WTC11 (cell line): Measurements from ENCODE around the gene PAWR. TPM values are rescaled to one million over a fixed set of nuclear protein-coding genes. Genes with fewer than 3 reads are reported as not detected.
"Not testable (repeated sequence)": the region's sequence is repeated elsewhere in the genome, so short reads cannot be mapped to it uniquely, and the experiment has no call there.

Source experiments
- ATAC-seq: fragments of 200-7000 bp; cut with Tn5 transposase; 2 replicates; pipeline ENCODE4 v1.10.0; 2021; ENCODE audit warnings: mild to moderate bottlenecking, moderate library complexity
- CTCF ChIA-PET: fragments of 300-600 bp; sonication (Branson Sonifier 250); formaldehyde crosslinking; loops from one replicate; lab custom pipeline; 2021; ENCODE audit warnings: antibody characterized with exemption; lab: Charles Lee
- POLR2A ChIA-PET: fragments of 350-600 bp; sonication (Branson Sonifier 250); formaldehyde crosslinking; loops from one replicate; lab custom pipeline; 2021; ENCODE audit warnings: antibody characterized with exemption; lab: Charles Lee
- DNase-seq: peaks from one replicate; pipeline ENCODE4 v3.0.0; 2021; ENCODE audit warnings: low spot score
- H3K27ac Mint-ChIP-seq: 2 replicates; pipeline ENCODE4 v1.8.0; 2021; ENCODE audit warnings: mixed read lengths
- H3K27me3 Mint-ChIP-seq: 2 replicates; pipeline ENCODE4 v1.8.0; 2021; ENCODE audit warnings: low read depth, mild to moderate bottlenecking, moderate library complexity, mixed read lengths
- H3K36me3 Mint-ChIP-seq: 2 replicates; pipeline ENCODE4 v1.8.0; 2021; ENCODE audit warnings: mixed read lengths
- H3K4me1 Mint-ChIP-seq: 2 replicates; pipeline ENCODE4 v1.8.0; 2022; ENCODE audit warnings: mixed read lengths
- H3K4me3 Mint-ChIP-seq: 2 replicates; pipeline ENCODE4 v1.8.0; 2021; ENCODE audit warnings: mild to moderate bottlenecking, moderate library complexity, mixed read lengths
- H3K9me3 Mint-ChIP-seq: 2 replicates; pipeline ENCODE4 v1.8.0; 2021; ENCODE audit warnings: mixed read lengths
- EMX1 ChIP-seq: fragments of 250-450 bp; sonication (Bioruptor Pico); IDR thresholded peaks from 2 replicates; pipeline ENCODE4 v1.8.0; 2021; ENCODE audit warnings: mild to moderate bottlenecking
- NFATC4 ChIP-seq: fragments of 250-450 bp; sonication (Bioruptor Pico); IDR thresholded peaks from 2 replicates; pipeline ENCODE4 v1.9.0; 2021; ENCODE audit warnings: mild to moderate bottlenecking
- NR1H2 ChIP-seq: sonication (generic); formaldehyde crosslinking; IDR thresholded peaks from 2 replicates; pipeline ENCODE4 v1.9.0; 2021; ENCODE audit warnings: mild to moderate bottlenecking, moderate library complexity, missing genetic modification reagents
- TCF7 ChIP-seq: sonication (generic); formaldehyde crosslinking; IDR thresholded peaks from 2 replicates; pipeline ENCODE4 v1.8.0; 2022; ENCODE audit warnings: mild to moderate bottlenecking, low read depth, missing genetic modification reagents, moderate library complexity
- ZNF219 ChIP-seq: sonication (generic); formaldehyde crosslinking; IDR thresholded peaks from 2 replicates; pipeline ENCODE4 v1.8.0; 2023; ENCODE audit warnings: missing genetic modification reagents, mild to moderate bottlenecking, borderline replicate concordance
- ZSCAN18 ChIP-seq: fragments of 250-450 bp; sonication (Bioruptor Pico); IDR thresholded peaks from 2 replicates; pipeline ENCODE4 v2.1.2; 2022; ENCODE audit warnings: mild to moderate bottlenecking, moderate library complexity
- total RNA-seq: library from RNA; stranded (reverse); gene quantifications from 3 replicates; pipeline ENCODE4 v1.2.3, GENCODE V29; 2021
- TF ChIP-seq, protein P1 (sequence below): sonication (generic); formaldehyde crosslinking; IDR thresholded peaks from 2 replicates; pipeline ENCODE4 v1.8.1; 2023; ENCODE audit warnings: mild to moderate bottlenecking, missing genetic modification reagents
- TF ChIP-seq, protein P2 (sequence below): sonication (generic); formaldehyde crosslinking; IDR thresholded peaks from 2 replicates; pipeline ENCODE4 v1.8.1; 2022; ENCODE audit warnings: missing genetic modification reagents, borderline replicate concordance
- TF ChIP-seq, protein P3 (sequence below): sonication (generic); formaldehyde crosslinking; IDR thresholded peaks from 2 replicates; pipeline ENCODE4 v1.8.1; 2023; ENCODE audit warnings: mild to moderate bottlenecking, missing genetic modification reagents, moderate library complexity
- TF ChIP-seq, protein P4 (sequence below): sonication (generic); formaldehyde crosslinking; IDR thresholded peaks from 2 replicates; pipeline ENCODE4 v1.8.0; 2023; ENCODE audit warnings: mild to moderate bottlenecking, missing genetic modification reagents
- TF ChIP-seq, protein P5 (sequence below): fragments of 250-450 bp; sonication (Bioruptor Pico); IDR thresholded peaks from 2 replicates; pipeline ENCODE4 v1.9.0; 2021; ENCODE audit warnings: moderate library complexity, mild to moderate bottlenecking, inconsistent platforms, borderline replicate concordance

Gene PAWR
- total RNA-seq, 1 experiment from 2014 or later, result 397 TPM

DNA sequence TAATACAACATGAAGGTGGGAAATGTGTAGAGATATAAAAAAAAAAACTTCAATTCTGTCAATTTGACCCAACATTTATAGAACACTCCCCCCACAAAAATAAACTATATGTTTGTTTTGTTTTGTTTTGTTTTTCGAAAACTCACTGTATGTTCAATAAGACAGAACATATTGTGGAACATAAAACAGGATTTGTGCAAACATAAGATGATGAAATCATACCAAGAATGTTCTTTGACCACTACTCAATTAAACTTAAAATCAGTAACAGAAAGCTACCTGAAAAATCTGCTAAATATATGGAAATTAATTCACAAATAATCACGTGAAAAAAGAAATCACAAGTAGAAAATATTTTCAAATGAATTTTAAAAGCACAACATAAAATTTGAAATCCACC is 61.2 kb downstream of the PAWR start (continued):
- TF ChIP-seq ZSCAN18, result no peak

DNA sequence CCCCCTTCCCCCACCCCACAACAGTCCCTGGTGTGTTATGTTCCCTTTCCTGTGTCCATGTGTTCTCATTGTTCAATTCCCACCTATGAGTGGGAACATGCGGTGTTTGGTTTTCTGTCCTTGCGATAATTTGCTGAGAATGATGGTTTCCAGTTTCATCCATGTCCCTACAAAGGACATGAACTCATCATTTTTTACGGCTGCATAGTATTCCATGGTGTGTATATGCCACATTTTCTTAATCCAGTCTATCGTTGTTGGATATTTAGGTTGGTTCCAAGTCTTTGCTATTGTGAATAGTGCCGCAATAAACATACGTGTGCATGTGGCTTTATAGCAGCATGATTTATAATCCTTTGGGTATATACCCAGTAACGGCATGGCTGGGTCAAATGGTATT is 64.0 kb downstream of the PAWR start:
- Mint-ChIP-seq H3K36me3 (peaks cover 18% of the 10 kb centered on the region), H3K4me1 (peaks cover 43% of the 10 kb centered on the region)
- H3K27me3 Mint-ChIP-seq, POLR2A ChIA-PET, ATAC-seq, H3K9me3 Mint-ChIP-seq, H3K4me3 Mint-ChIP-seq, CTCF ChIA-PET, DNase-seq, H3K27ac Mint-ChIP-seq: not testable (repeated sequence)

- POLR2A ChIA-PET, result no interaction called here
- CTCF ChIA-PET, result no interaction called here
- TF ChIP-seq NR1H2 (CRISPR knock-in tag), result no peak
- TF ChIP-seq EMX1 (CRISPR knock-in tag), result no peak
- H3K36me3 Mint-ChIP-seq, result peaks cover 33% of the 10 kb centered on the region
- H3K9me3 Mint-ChIP-seq, result peaks cover 6% of the 10 kb centered on the region
- H3K4me3 Mint-ChIP-seq, result no peak overlapping the region
- ATAC-seq (peak; percentile 71), DNase-seq (no peak)
- H3K27me3 Mint-ChIP-seq, result no peaks in the 10 kb centered on the region
- peak overlapping the region; percentile 57 for H3K27ac Mint-ChIP-seq
- H3K4me1 Mint-ChIP-seq, result peaks cover 40% of the 10 kb centered on the region
These were observed 66.4 kb downstream of the PAWR start for GRCh38 chr12:79624378-79624777.

GRCh38 chr12:79619872-79620562 is 70.7 kb downstream of the PAWR start:
- peak overlapping the region; percentile 78 for H3K27ac Mint-ChIP-seq
- no peak for TF ChIP-seq ZSCAN18
- no peak for TF ChIP-seq ZNF219 (CRISPR knock-in tag)
- TF ChIP-seq, protein P1, sequence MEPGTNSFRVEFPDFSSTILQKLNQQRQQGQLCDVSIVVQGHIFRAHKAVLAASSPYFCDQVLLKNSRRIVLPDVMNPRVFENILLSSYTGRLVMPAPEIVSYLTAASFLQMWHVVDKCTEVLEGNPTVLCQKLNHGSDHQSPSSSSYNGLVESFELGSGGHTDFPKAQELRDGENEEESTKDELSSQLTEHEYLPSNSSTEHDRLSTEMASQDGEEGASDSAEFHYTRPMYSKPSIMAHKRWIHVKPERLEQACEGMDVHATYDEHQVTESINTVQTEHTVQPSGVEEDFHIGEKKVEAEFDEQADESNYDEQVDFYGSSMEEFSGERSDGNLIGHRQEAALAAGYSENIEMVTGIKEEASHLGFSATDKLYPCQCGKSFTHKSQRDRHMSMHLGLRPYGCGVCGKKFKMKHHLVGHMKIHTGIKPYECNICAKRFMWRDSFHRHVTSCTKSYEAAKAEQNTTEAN, result no peak
- TF ChIP-seq, protein P2, sequence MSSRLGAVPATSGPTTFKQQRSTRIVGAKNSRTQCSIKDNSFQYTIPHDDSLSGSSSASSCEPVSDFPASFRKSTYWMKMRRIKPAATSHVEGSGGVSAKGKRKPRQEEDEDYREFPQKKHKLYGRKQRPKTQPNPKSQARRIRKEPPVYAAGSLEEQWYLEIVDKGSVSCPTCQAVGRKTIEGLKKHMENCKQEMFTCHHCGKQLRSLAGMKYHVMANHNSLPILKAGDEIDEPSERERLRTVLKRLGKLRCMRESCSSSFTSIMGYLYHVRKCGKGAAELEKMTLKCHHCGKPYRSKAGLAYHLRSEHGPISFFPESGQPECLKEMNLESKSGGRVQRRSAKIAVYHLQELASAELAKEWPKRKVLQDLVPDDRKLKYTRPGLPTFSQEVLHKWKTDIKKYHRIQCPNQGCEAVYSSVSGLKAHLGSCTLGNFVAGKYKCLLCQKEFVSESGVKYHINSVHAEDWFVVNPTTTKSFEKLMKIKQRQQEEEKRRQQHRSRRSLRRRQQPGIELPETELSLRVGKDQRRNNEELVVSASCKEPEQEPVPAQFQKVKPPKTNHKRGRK, result no peak
- TF ChIP-seq, protein P3, sequence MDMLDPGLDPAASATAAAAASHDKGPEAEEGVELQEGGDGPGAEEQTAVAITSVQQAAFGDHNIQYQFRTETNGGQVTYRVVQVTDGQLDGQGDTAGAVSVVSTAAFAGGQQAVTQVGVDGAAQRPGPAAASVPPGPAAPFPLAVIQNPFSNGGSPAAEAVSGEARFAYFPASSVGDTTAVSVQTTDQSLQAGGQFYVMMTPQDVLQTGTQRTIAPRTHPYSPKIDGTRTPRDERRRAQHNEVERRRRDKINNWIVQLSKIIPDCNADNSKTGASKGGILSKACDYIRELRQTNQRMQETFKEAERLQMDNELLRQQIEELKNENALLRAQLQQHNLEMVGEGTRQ (CRISPR knock-in tag), result no peak
- TF ChIP-seq NFATC4, result no peak
- TF ChIP-seq, protein P4, sequence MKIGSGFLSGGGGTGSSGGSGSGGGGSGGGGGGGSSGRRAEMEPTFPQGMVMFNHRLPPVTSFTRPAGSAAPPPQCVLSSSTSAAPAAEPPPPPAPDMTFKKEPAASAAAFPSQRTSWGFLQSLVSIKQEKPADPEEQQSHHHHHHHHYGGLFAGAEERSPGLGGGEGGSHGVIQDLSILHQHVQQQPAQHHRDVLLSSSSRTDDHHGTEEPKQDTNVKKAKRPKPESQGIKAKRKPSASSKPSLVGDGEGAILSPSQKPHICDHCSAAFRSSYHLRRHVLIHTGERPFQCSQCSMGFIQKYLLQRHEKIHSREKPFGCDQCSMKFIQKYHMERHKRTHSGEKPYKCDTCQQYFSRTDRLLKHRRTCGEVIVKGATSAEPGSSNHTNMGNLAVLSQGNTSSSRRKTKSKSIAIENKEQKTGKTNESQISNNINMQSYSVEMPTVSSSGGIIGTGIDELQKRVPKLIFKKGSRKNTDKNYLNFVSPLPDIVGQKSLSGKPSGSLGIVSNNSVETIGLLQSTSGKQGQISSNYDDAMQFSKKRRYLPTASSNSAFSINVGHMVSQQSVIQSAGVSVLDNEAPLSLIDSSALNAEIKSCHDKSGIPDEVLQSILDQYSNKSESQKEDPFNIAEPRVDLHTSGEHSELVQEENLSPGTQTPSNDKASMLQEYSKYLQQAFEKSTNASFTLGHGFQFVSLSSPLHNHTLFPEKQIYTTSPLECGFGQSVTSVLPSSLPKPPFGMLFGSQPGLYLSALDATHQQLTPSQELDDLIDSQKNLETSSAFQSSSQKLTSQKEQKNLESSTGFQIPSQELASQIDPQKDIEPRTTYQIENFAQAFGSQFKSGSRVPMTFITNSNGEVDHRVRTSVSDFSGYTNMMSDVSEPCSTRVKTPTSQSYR (CRISPR knock-in tag), result no peak
- TF ChIP-seq, protein P5, sequence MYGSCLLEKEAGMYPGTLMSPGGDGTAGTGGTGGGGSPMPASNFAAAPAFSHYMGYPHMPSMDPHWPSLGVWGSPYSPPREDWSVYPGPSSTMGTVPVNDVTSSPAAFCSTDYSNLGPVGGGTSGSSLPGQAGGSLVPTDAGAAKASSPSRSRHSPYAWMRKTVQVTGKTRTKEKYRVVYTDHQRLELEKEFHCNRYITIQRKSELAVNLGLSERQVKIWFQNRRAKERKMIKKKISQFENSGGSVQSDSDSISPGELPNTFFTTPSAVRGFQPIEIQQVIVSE (CRISPR knock-in tag), result no peak
- TF ChIP-seq TCF7 (CRISPR knock-in tag), result no peak
- no peak for DNase-seq
- no peaks in the 10 kb centered on the region for H3K9me3 Mint-ChIP-seq
- H3K27me3 Mint-ChIP-seq, result no peaks in the 10 kb centered on the region
- POLR2A ChIA-PET, result no interaction called here
- H3K4me3 Mint-ChIP-seq, result no peak overlapping the region
- CTCF ChIA-PET, result no interaction called here
- H3K4me1 Mint-ChIP-seq, result peaks cover 57% of the 10 kb centered on the region
- ATAC-seq, result no peak
- peaks cover 36% of the 10 kb centered on the region for H3K36me3 Mint-ChIP-seq
